ENCODE results near the gene PRCC.

GRCh38 chr1:156849151-156849496 is 81.8 kb downstream of the PRCC start:
- TF ChIP-seq ZNF274 (IDR thresholded peaks at IDR 0.05; ENCODE audit: low read depth, low read length): no peak
- no peak for TF ChIP-seq YY1 (IDR thresholded peaks at IDR 0.05; ENCODE audit: insufficient read depth, insufficient read length)
